ENCODE results near the gene NPSR1. TPM values are rescaled to one million over a fixed set of nuclear protein-coding genes. Genes with fewer than 3 reads are reported as not detected.

NPSR1 gene
- polyA plus RNA-seq, 3 donors: not detected

GRCh38 chr7:34751725-34752643 is 94.0 kb downstream of the NPSR1 start:
- no peak overlapping the region for H3K27ac ChIP-seq (ENCODE audit: low read depth, low read length)
- 76 to 94% (median 94%) methylated on average over 11 of the region's 11 CpGs for WGBS, 3 donors

- 47 to 61% (median 50%) methylated on average over 3 of the region's 3 CpGs for WGBS, 3 donors
- no peak overlapping the region for H3K27ac ChIP-seq (ENCODE audit: low read depth, low read length)
These were observed 94.9 kb downstream of the NPSR1 start for GRCh38 chr7:34752929-34753328.

- no peak overlapping the region for H3K27ac ChIP-seq (ENCODE audit: low read depth, low read length)
- WGBS, 3 donors: 63 to 85% (median 77%) methylated on average over 2 of the region's 2 CpGs
These were observed 97.0 kb downstream of the NPSR1 start for GRCh38 chr7:34755008-34755407.

- 30 to 33% (median 31%) methylated on average over 4 of the region's 4 CpGs for WGBS, 3 donors
These were observed 98.0 kb downstream of the NPSR1 start for GRCh38 chr7:34756025-34756437.

GRCh38 chr7:34756691-34757090 is 98.7 kb downstream of the NPSR1 start:
- no peak overlapping the region for H3K27ac ChIP-seq (ENCODE audit: low read depth, low read length)
- 89 to 92% (median 90%) methylated on average over 5 of the region's 5 CpGs for WGBS, 3 donors

More at GRCh38 chr7:34756025-34756437, 98.0 kb downstream of the NPSR1 start:
- H3K27ac ChIP-seq (ENCODE audit: low read depth, low read length): no peak overlapping the region

GRCh38 chr7:34757570-34758110 is 99.6 kb downstream of the NPSR1 start:
- no peak overlapping the region for H3K27ac ChIP-seq (ENCODE audit: low read depth, low read length)
- WGBS, 3 donors: 80 to 85% (median 83%) methylated on average over 5 of the region's 5 CpGs

- H3K27ac ChIP-seq (ENCODE audit: low read depth, low read length): no peak overlapping the region
- 47 to 66% (median 61%) methylated on average over 1 of the region's 1 CpG for WGBS, 3 donors
These were observed 100.1 kb downstream of the NPSR1 start for GRCh38 chr7:34758111-34758601.

- 77 to 82% (median 80%) methylated on average over 3 of the region's 3 CpGs for WGBS, 3 donors
- no peak overlapping the region for H3K27ac ChIP-seq (ENCODE audit: low read depth, low read length)
These were observed 101.6 kb downstream of the NPSR1 start for GRCh38 chr7:34759477-34760125.

- WGBS, 3 donors: 62 to 78% (median 73%) methylated on average over 2 of the region's 2 CpGs
These were observed 102.3 kb downstream of the NPSR1 start for GRCh38 chr7:34760271-34760670.

GRCh38 chr7:34761206-34761605 is 103.2 kb downstream of the NPSR1 start:
- WGBS, 3 donors: 74 to 81% (median 77%) methylated on average over 1 of the region's 1 CpG

More at GRCh38 chr7:34760271-34760670, 102.3 kb downstream of the NPSR1 start:
- H3K27ac ChIP-seq (ENCODE audit: low read depth, low read length): no peak overlapping the region

GRCh38 chr7:34761627-34762026 is 103.6 kb downstream of the NPSR1 start:
- no peak overlapping the region for H3K27ac ChIP-seq (ENCODE audit: low read depth, low read length)

More at GRCh38 chr7:34761206-34761605, 103.2 kb downstream of the NPSR1 start:
- H3K27ac ChIP-seq (ENCODE audit: low read depth, low read length): no peak overlapping the region

- no peak overlapping the region for H3K27ac ChIP-seq (ENCODE audit: low read depth, low read length)
- 51 to 79% (median 61%) methylated on average over 2 of the region's 2 CpGs for WGBS, 3 donors
These were observed 104.7 kb downstream of the NPSR1 start for GRCh38 chr7:34762764-34763163.

- H3K27ac ChIP-seq (ENCODE audit: low read depth, low read length): no peak overlapping the region
These were observed 114.4 kb downstream of the NPSR1 start for GRCh38 chr7:34772296-34772938.

- no peak overlapping the region for H3K27ac ChIP-seq (ENCODE audit: low read depth, low read length)
- WGBS, 3 donors: 81 to 87% (median 86%) methylated on average over 1 of the region's 1 CpG
These were observed 118.8 kb downstream of the NPSR1 start for GRCh38 chr7:34776748-34777358.

- H3K27ac ChIP-seq (ENCODE audit: low read depth, low read length): no peak overlapping the region
- WGBS, 3 donors: 43 to 63% (median 51%) methylated on average over 3 of the region's 3 CpGs
These were observed 122.5 kb downstream of the NPSR1 start for GRCh38 chr7:34780546-34780945.

- no peak overlapping the region for H3K27ac ChIP-seq (ENCODE audit: low read depth, low read length)
- 55 to 64% (median 62%) methylated on average over 1 of the region's 1 CpG for WGBS, 3 donors
These were observed 129.6 kb downstream of the NPSR1 start for GRCh38 chr7:34787586-34787985.

GRCh38 chr7:34806831-34807230 is 148.8 kb downstream of the NPSR1 start:
- no peak overlapping the region for H3K27ac ChIP-seq (ENCODE audit: low read depth, low read length)
- WGBS, 3 donors: 66 to 75% (median 72%) methylated on average over 2 of the region's 2 CpGs
